SK-N-SH (cell line): ENCODE measurements around the gene GABRR1. TPM values are rescaled to one million over a fixed set of nuclear protein-coding genes. Genes with fewer than 3 reads are reported as not detected.

ENCODE experiments used
- CTCF ChIA-PET: fragments of 300-600, 350-600 bp; formaldehyde crosslinking; extraction: SDS; loops from one replicate; lab custom pipeline; 2021; lab: Yijun Ruan, JAX
- POLR2A ChIA-PET: fragments of 350-600 bp; sonication (Branson Sonifier 250); formaldehyde crosslinking; extraction: SDS; loops from one replicate; lab custom pipeline; 2020; ENCODE audit warnings: antibody characterized with exemption, inconsistent platforms; lab: Yijun Ruan, JAX
- DNase-seq: peaks from one replicate; pipeline ENCODE4 v3.0.0; 2012
- H2AFZ ChIP-seq: fragments of 200-600 bp; sonication (generic); 2 replicates; pipeline ENCODE4 v1.8.1; 2016; ENCODE audit warnings: antibody characterized with exemption, mild to moderate bottlenecking, low read depth
- H3F3A ChIP-seq: fragments of 200-600 bp; sonication (generic); replicated peaks from 2 replicates; pipeline ENCODE3; 2016; ENCODE audit warnings: antibody characterized with exemption, mild to moderate bottlenecking; ENCODE audit not compliant: insufficient read depth
- H3K27ac ChIP-seq, 2 experiments: fragments of 200-500 bp in 1 of 2; fragments of 200-600 bp in 1 of 2; sonication (Bioruptor generic) in 1 of 2; sonication (generic), shearing (Covaris generic) in 1 of 2; 2 replicates each; pipeline versions ENCODE4 v1.5.1 to v1.6.1; 2014 to 2016; ENCODE audit warnings: low read depth in 2 of 2, inconsistent platforms in 1 of 2, low read length in 1 of 2, mild to moderate bottlenecking in 1 of 2, mixed read lengths in 1 of 2
- H3K27me3 ChIP-seq: fragments of 200-600 bp; sonication (generic), shearing (Covaris generic); 2 replicates; pipeline ENCODE4 v1.6.1; 2016; ENCODE audit warnings: mixed run types; ENCODE audit not compliant: insufficient read depth
- H3K36me3 ChIP-seq, 2 experiments: fragments of 200-500 bp in 1 of 2; fragments of 200-600 bp in 1 of 2; sonication (Bioruptor generic) in 1 of 2; sonication (generic) in 1 of 2; replicated peaks in 1 of 2; 2 replicates each; pipeline versions ENCODE3 to v1.5.1; 2014 to 2016; ENCODE audit warnings: low read length in 1 of 2, mild to moderate bottlenecking in 1 of 2; ENCODE audit not compliant: insufficient read depth in 2 of 2, control insufficient read depth in 1 of 2
- H3K4me1 ChIP-seq, 2 experiments: fragments of 200-500 bp in 1 of 2; fragments of 200-600 bp in 1 of 2; sonication (Bioruptor generic) in 1 of 2; sonication (generic), shearing (Covaris generic) in 1 of 2; 2 replicates each; pipeline versions ENCODE4 v1.5.1 to v1.6.1; 2014 to 2016; ENCODE audit warnings: low read depth in 1 of 2, low read length in 1 of 2, mixed run types in 1 of 2; ENCODE audit not compliant: insufficient read depth in 2 of 2, control insufficient read depth in 1 of 2
- H3K4me2 ChIP-seq: fragments of 200-600 bp; sonication (generic), shearing (Covaris generic); 2 replicates; pipeline ENCODE4 v1.6.1; 2017; ENCODE audit warnings: mixed run types
- H3K4me3 ChIP-seq, 2 experiments: fragments of 200-500 bp in 1 of 2; fragments of 200-600 bp in 1 of 2; sonication (Bioruptor generic) in 1 of 2; sonication (generic), shearing (Covaris generic) in 1 of 2; 2 replicates each; pipeline versions ENCODE4 v1.5.1 to v1.8.1; 2014 to 2016; ENCODE audit warnings: low read depth in 2 of 2, inconsistent platforms in 1 of 2, low read length in 1 of 2, mild to moderate bottlenecking in 1 of 2, mixed read lengths in 1 of 2, moderate library complexity in 1 of 2
- H3K79me2 ChIP-seq: fragments of 200-600 bp; sonication (generic); 2 replicates; pipeline ENCODE4 v1.8.1; 2017; ENCODE audit warnings: mild to moderate bottlenecking; ENCODE audit not compliant: insufficient read depth
- H3K9ac ChIP-seq: fragments of 200-600 bp; sonication (generic); 2 replicates; pipeline ENCODE4 v1.6.1; 2017; ENCODE audit warnings: mixed run types
- H3K9me2 ChIP-seq: fragments of 200-600 bp; sonication (generic); 2 replicates; pipeline ENCODE4 v1.6.1; 2017; ENCODE audit warnings: mixed run types
- H3K9me3 ChIP-seq: fragments of 200-600 bp; sonication (generic); 2 replicates; pipeline ENCODE4 v1.6.1; 2017; ENCODE audit warnings: mixed run types, mild to moderate bottlenecking, moderate library complexity
- H4K20me1 ChIP-seq: fragments of 200-600 bp; sonication (generic); 2 replicates; pipeline ENCODE4 v1.6.1; 2017; ENCODE audit warnings: mild to moderate bottlenecking, mixed run types; ENCODE audit not compliant: insufficient read depth
- CHD2 ChIP-seq: fragments of 150-350 bp; IDR thresholded peaks from 2 replicates; pipeline ENCODE4 v1.6.1; 2018; ENCODE audit warnings: low read length; ENCODE audit not compliant: partially characterized antibody
- EZH2phosphoT487 ChIP-seq: fragments of 200-600 bp; sonication (generic); IDR thresholded peaks from 2 replicates; pipeline ENCODE4 v1.6.1; 2017; ENCODE audit warnings: low read depth, mixed run types, mild to moderate bottlenecking, antibody characterized with exemption, moderate library complexity, borderline replicate concordance
- FOSL2 ChIP-seq: IDR thresholded peaks from 2 replicates; pipeline ENCODE4 v1.4.0; 2012; ENCODE audit warnings: low read depth, mild to moderate bottlenecking, moderate library complexity, borderline replicate concordance
- FOXM1 ChIP-seq: IDR thresholded peaks from 2 replicates; pipeline ENCODE4 v1.4.0; 2012; ENCODE audit warnings: low read depth, mild to moderate bottlenecking
- GATA2 ChIP-seq: sonication (generic); formaldehyde crosslinking; IDR thresholded peaks from 2 replicates; pipeline ENCODE4 v1.5.0; 2020; ENCODE audit warnings: mild to moderate bottlenecking, missing genetic modification reagents
- JUND ChIP-seq: IDR thresholded peaks from 2 replicates; pipeline ENCODE4 v1.4.0; 2012
- MEF2A ChIP-seq: IDR thresholded peaks from 2 replicates; pipeline ENCODE4 v1.4.0; 2012; ENCODE audit warnings: low read depth, borderline replicate concordance
- MXI1 ChIP-seq: IDR thresholded peaks from 2 replicates; pipeline ENCODE4 v1.6.1; 2012; ENCODE audit warnings: mild to moderate bottlenecking, low read depth, low read length, improper control_type of control experiment
- NFIC ChIP-seq: IDR thresholded peaks from 2 replicates; pipeline ENCODE4 v1.4.0; 2012; ENCODE audit warnings: borderline replicate concordance
- NRF1 ChIP-seq: IDR thresholded peaks from 2 replicates; pipeline ENCODE4 v1.6.1; 2012; ENCODE audit warnings: low read depth, mild to moderate bottlenecking, low read length
- POLR2AphosphoS5 ChIP-seq: IDR thresholded peaks from 2 replicates; pipeline ENCODE4 v1.6.1; 2012; ENCODE audit warnings: low read depth, low read length
- RAD21 ChIP-seq: IDR thresholded peaks from 2 replicates; pipeline ENCODE4 v1.6.1; 2012; ENCODE audit warnings: mild to moderate bottlenecking, low read length
- RCOR1 ChIP-seq: fragments of 150-350 bp; IDR thresholded peaks from 2 replicates; pipeline ENCODE4 v1.6.1; 2017; ENCODE audit warnings: antibody characterized with exemption, low read length
- RXRA ChIP-seq: IDR thresholded peaks from 2 replicates; pipeline ENCODE4 v1.4.0; 2012; ENCODE audit warnings: low read depth, mild to moderate bottlenecking, borderline replicate concordance
- TCF12 ChIP-seq: IDR thresholded peaks from 2 replicates; pipeline ENCODE4 v1.4.0; 2012
- TEAD4 ChIP-seq: IDR thresholded peaks from 2 replicates; pipeline ENCODE4 v1.4.0; 2012; ENCODE audit warnings: mild to moderate bottlenecking, borderline replicate concordance; ENCODE audit not compliant: insufficient read depth
- YY1 ChIP-seq: IDR thresholded peaks from 2 replicates; pipeline ENCODE4 v1.4.0; 2012; ENCODE audit warnings: low read depth, mild to moderate bottlenecking
- WGBS: methylation state at CpG from one replicate; pipeline ENCODE4 v1.1.6; 2017; ENCODE audit warnings: low lambda C conversion rate; 5-methylcytosine and 5-hydroxymethylcytosine counted together
- polyA plus RNA-seq, 3 experiments: library from polyadenylated mRNA; depleted of rRNA; stranded (reverse); fragments of >200 nt; gene quantifications; 2 replicates each; pipeline ENCODE4 v1.2.3, GENCODE V29; 2012
- TF ChIP-seq, protein P1 (sequence below): fragments of 150-350 bp; IDR thresholded peaks from 2 replicates; pipeline ENCODE4 v1.6.1; 2016; ENCODE audit warnings: mild to moderate bottlenecking, low read depth, low read length
- TF ChIP-seq, protein P2 (sequence below): fragments of 200-600 bp; sonication (generic); IDR thresholded peaks from 2 replicates; pipeline ENCODE4 v1.6.1; 2017; ENCODE audit warnings: antibody characterized with exemption, mild to moderate bottlenecking, moderate library complexity
- TF ChIP-seq, protein P3 (sequence below): IDR thresholded peaks from 2 replicates; pipeline ENCODE4; 2012
- TF ChIP-seq, protein P4 (sequence below): IDR thresholded peaks from 2 replicates; pipeline ENCODE4 v1.4.0; 2012; ENCODE audit warnings: low read depth, borderline replicate concordance
- TF ChIP-seq, protein P5 (sequence below): IDR thresholded peaks from 2 replicates; pipeline ENCODE4 v1.4.0; 2012; ENCODE audit warnings: low read depth
- TF ChIP-seq, protein P6 (sequence below): IDR thresholded peaks from 2 replicates; pipeline ENCODE4 v1.4.0; 2012; ENCODE audit warnings: low read depth, borderline replicate concordance

The GABRR1 gene
- polyA plus RNA-seq, 1 of the 3 experiments (the other 2 are of a cell fraction), result not detected

DNA sequence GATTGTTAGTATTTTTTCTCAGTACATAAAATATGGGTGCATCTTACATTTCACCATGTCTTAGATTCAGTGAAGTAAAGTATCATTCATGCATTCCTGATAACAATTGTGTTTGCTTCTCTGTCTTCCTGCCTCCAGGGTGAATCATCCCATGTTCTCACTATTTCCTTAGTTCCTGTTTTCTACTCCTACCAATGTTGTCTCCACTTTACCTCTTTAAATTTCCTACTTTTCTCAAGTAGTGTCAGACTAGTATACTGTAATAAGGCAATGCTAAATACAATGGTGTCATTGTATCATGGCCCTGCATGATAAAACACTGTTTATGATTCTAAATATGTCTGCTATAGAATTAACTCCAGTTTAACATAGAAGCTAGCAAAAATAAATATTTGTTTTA, 37.4 kb upstream of the GABRR1 start:
- Histone ChIP-seq H3K9ac (no peak overlapping the region), H3K4me2 (no peak overlapping the region), H2AFZ (no peak overlapping the region), H3K9me2 (no peaks in the 10 kb centered on the region), H3F3A (no peaks in the 10 kb centered on the region), H3K4me1 (no peaks in the 10 kb centered on the region), H3K36me3 (no peaks in the 10 kb centered on the region), H3K27me3 (peaks cover 5% of the 10 kb centered on the region; the same call in 1 of the 2 replicates)
- ChIA-PET POLR2A (no interaction called here), CTCF (interaction anchor here (2.3 kb wide), 1 partner anchor 11 kb away, joined by 6 read pairs; no protein-coding TSS in a partner anchor)
- no peak for DNase-seq
- TF ChIP-seq EZH2phosphoT487 (no peak), TEAD4 (no peak), RXRA (no peak), NFIC (no peak), FOXM1 (no peak), MXI1 (no peak), NRF1 (no peak), RCOR1 (no peak), CHD2 (no peak), JUND (no peak), MEF2A (no peak), YY1 (no peak), POLR2AphosphoS5 (no peak)
- TF ChIP-seq, protein P1, sequence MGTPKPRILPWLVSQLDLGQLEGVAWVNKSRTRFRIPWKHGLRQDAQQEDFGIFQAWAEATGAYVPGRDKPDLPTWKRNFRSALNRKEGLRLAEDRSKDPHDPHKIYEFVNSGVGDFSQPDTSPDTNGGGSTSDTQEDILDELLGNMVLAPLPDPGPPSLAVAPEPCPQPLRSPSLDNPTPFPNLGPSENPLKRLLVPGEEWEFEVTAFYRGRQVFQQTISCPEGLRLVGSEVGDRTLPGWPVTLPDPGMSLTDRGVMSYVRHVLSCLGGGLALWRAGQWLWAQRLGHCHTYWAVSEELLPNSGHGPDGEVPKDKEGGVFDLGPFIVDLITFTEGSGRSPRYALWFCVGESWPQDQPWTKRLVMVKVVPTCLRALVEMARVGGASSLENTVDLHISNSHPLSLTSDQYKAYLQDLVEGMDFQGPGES, result no peak
- TF ChIP-seq, all 33 proteins: peak for 0
- Histone ChIP-seq H3K27ac (no peak overlapping the region), H4K20me1 (no peaks in the 10 kb centered on the region), H3K4me3 (no peak overlapping the region), H3K9me3 (no peaks in the 10 kb centered on the region), H3K79me2 (no peaks in the 10 kb centered on the region)

DNA sequence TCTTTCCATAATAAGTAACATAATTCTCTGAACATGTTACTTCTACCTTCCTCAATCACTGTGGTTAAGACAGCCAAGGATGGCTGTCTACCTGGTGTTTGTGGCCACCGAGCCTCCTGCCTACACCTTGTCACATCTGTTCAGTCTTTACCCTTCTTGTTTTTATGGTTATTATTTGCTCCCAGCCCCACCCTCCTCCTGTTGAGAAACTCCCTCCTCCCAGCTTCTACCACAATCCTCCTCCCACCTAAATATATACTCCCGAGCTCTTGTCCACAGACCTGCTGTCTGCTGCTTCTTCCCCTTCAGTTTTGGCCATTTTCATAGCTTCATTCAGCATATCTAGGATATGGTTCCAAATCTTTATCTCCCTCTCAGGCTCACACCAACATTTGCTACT, 35.7 kb upstream of the GABRR1 start:
- H3K27me3 ChIP-seq, result peaks cover 5% of the 10 kb centered on the region; the same call in 1 of the 2 replicates
- no peak overlapping the region for H3K9ac ChIP-seq
- TF ChIP-seq RCOR1 (no peak), GATA2 (CRISPR knock-in tag) (no peak), YY1 (no peak), RAD21 (no peak), TEAD4 (no peak), TCF12 (no peak), FOSL2 (no peak)
- TF ChIP-seq, protein P2, sequence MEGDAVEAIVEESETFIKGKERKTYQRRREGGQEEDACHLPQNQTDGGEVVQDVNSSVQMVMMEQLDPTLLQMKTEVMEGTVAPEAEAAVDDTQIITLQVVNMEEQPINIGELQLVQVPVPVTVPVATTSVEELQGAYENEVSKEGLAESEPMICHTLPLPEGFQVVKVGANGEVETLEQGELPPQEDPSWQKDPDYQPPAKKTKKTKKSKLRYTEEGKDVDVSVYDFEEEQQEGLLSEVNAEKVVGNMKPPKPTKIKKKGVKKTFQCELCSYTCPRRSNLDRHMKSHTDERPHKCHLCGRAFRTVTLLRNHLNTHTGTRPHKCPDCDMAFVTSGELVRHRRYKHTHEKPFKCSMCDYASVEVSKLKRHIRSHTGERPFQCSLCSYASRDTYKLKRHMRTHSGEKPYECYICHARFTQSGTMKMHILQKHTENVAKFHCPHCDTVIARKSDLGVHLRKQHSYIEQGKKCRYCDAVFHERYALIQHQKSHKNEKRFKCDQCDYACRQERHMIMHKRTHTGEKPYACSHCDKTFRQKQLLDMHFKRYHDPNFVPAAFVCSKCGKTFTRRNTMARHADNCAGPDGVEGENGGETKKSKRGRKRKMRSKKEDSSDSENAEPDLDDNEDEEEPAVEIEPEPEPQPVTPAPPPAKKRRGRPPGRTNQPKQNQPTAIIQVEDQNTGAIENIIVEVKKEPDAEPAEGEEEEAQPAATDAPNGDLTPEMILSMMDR, result no peak
- TF ChIP-seq, protein P3, sequence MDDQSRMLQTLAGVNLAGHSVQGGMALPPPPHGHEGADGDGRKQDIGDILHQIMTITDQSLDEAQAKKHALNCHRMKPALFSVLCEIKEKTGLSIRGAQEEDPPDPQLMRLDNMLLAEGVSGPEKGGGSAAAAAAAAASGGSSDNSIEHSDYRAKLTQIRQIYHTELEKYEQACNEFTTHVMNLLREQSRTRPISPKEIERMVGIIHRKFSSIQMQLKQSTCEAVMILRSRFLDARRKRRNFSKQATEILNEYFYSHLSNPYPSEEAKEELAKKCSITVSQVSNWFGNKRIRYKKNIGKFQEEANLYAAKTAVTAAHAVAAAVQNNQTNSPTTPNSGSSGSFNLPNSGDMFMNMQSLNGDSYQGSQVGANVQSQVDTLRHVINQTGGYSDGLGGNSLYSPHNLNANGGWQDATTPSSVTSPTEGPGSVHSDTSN, result no peak
- TF ChIP-seq, protein P4, sequence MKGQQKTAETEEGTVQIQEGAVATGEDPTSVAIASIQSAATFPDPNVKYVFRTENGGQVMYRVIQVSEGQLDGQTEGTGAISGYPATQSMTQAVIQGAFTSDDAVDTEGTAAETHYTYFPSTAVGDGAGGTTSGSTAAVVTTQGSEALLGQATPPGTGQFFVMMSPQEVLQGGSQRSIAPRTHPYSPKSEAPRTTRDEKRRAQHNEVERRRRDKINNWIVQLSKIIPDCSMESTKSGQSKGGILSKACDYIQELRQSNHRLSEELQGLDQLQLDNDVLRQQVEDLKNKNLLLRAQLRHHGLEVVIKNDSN, result no peak
- TF ChIP-seq, protein P5, sequence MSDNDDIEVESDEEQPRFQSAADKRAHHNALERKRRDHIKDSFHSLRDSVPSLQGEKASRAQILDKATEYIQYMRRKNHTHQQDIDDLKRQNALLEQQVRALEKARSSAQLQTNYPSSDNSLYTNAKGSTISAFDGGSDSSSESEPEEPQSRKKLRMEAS, result no peak
- TF ChIP-seq, protein P6, sequence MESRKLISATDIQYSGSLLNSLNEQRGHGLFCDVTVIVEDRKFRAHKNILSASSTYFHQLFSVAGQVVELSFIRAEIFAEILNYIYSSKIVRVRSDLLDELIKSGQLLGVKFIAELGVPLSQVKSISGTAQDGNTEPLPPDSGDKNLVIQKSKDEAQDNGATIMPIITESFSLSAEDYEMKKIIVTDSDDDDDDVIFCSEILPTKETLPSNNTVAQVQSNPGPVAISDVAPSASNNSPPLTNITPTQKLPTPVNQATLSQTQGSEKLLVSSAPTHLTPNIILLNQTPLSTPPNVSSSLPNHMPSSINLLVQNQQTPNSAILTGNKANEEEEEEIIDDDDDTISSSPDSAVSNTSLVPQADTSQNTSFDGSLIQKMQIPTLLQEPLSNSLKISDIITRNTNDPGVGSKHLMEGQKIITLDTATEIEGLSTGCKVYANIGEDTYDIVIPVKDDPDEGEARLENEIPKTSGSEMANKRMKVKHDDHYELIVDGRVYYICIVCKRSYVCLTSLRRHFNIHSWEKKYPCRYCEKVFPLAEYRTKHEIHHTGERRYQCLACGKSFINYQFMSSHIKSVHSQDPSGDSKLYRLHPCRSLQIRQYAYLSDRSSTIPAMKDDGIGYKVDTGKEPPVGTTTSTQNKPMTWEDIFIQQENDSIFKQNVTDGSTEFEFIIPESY, result no peak
- POLR2A ChIA-PET, result no interaction called here
- H4K20me1 ChIP-seq, result no peaks in the 10 kb centered on the region
- no peaks in the 10 kb centered on the region for H3K4me1 ChIP-seq
- CTCF ChIA-PET, result interaction anchor here (1.2 to 2.3 kb wide), 2 partner anchors 9 to 12 kb away, joined by 4 to 6 read pairs; no protein-coding TSS in a partner anchor
- H3K9me2 ChIP-seq, result no peaks in the 10 kb centered on the region
- no peaks in the 10 kb centered on the region for H3K79me2 ChIP-seq
- no peaks in the 10 kb centered on the region for H3K36me3 ChIP-seq
- H3K9me3 ChIP-seq, result no peaks in the 10 kb centered on the region
- no peak overlapping the region for H2AFZ ChIP-seq
- H3K27ac ChIP-seq, result no peak overlapping the region
- DNase-seq, result no peak
- no peak overlapping the region for H3K4me3 ChIP-seq
- 42% methylated on average over 2 of the region's 2 CpGs for WGBS
- no peak overlapping the region for H3K4me2 ChIP-seq
- H3F3A ChIP-seq, result no peaks in the 10 kb centered on the region
